Muscle of arm (tissue), 14 donors: ENCODE data around the gene ADORA3. TPM values are rescaled to one million over a fixed set of nuclear protein-coding genes. Genes with fewer than 3 reads are reported as not detected.
"Not testable (repeated sequence)": the region's sequence is repeated elsewhere in the genome, so short reads cannot be mapped to it uniquely, and the experiment has no call there.

ENCODE experiments used
- DNase-seq: peaks from one replicate; pipeline ENCODE4 v3.0.0-alpha.2; 2013
- long read RNA-seq, 11 donors: transcript quantifications; one replicate each; lab custom pipeline, GENCODE V29; 2026
- polyA plus RNA-seq, 12 donors: library from polyadenylated mRNA; unstranded; fragments of 120-200 nt; gene quantifications; one replicate each; pipeline ENCODE4 v1.2.1, GENCODE V29; 2013; ENCODE audit not compliant: insufficient read length in 12 of 12

The ADORA3 gene
- polyA plus RNA-seq = under 1 TPM in 10 of 12 donors, not detected in 2; 0.26 to 0.81 (median 0.44) TPM
- long read RNA-seq, donor 1 = 0 reads
- long read RNA-seq, donor 2 = 0 reads
- long read RNA-seq, donor 3 = 0 reads
- long read RNA-seq, donor 4 = 0 reads
- long read RNA-seq, donor 5 = 0 reads
- long read RNA-seq, donor 6 = 0 reads
- long read RNA-seq, donor 7 = 0 reads
- long read RNA-seq, donor 8 = 0 reads
- long read RNA-seq, donor 9, partial matches to known transcripts = 0 of 1 reads
- long read RNA-seq, donor 9, other reads (novel, unspliced or antisense) = 0 of 1 reads
- long read RNA-seq, donor 10 = 0 reads
- long read RNA-seq, donor 11 = 0 reads

DNA sequence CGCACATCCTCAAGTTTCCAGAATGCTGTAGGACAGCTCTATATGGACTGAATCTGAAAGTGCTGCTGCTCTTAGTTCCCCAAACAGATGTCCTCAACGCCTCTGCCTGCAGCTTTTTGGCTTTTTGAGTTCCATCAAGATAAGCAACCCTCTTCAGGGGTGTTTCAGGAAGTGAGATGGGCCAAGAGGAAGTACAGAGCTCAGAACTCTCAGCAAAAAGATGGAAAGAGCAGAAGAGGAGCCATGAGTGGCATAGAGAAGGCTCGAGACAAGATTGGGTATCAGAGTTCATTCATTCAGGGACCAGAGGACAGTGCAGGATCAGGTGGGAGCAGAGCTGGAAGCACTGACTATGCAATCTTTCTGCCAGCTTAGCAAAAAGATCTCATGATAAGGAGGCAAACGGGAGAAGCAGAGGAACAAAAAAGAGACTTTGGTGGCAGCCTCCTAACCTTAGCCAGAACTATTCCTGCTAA is at the start of gene ADORA3, which contains the start of gene TMIGD3:
TSS of gene ADORA3 (minus strand) at position 49 of the 476 bp plus-strand sequence. CDS start 279 bp downstream, outside the sequence.
TSS of gene TMIGD3 (minus strand) at position 49 of the 476 bp plus-strand sequence. CDS start 279 bp downstream, outside the sequence.
- no peak for DNase-seq

DNA sequence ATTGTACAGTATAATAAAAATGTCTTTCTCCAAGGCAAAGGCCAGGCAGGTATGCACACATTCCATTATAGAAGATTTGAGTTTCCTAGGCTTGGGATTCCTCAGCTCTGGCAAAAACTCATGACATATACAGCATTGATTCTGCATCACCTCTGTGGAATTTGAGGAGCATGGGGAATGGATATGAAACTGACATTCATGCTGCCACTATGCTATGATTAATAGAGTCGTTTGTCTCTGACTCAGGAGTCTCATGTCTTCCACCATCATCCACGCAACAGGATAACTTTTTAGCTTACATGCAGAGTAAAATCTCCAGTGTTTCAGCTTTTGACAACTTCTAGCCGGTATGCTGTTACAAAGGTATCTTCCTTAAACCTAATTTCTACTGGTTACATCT is 49.8 kb upstream of the ADORA3 start:
- DNase-seq = no peak

DNA sequence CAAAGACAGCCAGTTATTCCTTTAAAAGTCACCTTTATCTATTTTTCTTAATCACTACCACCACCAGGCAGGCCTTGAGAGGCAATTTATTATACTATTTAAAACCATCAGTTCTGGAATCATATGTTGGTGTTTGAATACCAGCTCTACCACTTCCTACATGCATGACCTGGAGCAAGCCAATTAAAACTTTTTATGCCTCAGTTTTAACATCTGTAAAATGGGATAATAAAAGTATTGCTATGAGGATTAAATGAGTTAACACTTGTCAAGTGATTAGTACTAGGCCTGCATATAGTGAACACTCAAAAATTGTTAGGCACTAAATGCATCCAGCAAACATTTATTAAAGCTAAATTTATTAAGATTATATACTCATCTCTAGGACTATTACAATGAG is 49.2 kb upstream of the ADORA3 start:
- no peak for DNase-seq

DNA sequence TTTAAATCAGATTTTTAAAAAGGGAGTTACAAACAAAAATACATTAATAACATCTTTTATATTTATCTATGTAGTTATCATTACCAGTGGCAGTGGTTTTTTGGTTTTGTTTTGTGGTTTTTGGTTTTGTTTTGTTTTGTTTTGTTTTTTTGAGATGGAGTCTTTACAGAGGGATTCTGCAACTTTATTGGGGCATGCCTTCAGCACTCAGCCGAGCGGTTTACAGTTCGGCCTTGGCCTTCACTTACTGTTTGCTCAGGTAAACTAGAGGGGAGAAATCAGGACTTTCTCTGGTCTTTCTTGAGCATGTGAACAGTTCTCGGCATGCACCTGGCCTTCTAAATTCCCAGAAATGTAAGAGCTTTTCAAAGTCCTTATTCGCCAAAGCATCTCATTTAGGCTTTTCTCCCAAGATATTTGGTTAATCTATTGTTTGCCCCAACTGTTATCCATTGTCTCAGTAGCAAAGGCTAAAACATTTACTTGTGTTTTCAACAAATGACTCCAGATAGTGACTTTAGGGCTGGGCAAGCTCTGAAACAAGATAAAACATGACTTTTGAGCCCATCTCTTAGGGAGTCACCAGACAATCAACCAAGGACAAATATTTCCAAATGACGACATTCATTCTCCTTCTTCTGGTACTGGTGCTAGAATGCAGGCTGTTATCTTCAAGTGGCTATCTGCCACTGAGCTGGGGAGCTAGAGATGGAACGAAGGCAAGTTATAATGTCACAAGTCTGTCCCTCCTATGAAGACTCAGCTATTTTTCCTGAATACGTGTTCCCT is 48.4 kb upstream of the ADORA3 start:
- no peak for DNase-seq

DNA sequence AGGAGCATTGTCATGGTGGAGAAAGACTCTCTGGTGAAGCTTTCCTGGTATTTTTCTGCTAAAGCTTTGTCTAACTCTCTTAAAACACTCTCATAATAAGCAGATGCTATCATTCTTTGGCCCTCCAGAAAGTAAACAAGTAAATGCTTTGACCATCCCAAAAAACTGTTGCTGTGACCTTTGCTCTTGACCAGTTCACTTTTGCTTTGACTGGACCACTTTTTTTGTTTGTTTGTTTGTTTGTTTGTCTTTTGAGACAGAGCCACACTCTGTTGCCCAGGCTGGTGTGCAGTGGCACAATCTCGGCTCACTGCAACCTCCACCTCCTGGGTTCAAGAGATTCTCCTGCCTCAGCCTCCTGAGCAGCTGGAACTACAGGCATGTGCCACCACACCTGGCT is 44.4 kb upstream of the ADORA3 start:
- not testable (repeated sequence) for DNase-seq

DNA sequence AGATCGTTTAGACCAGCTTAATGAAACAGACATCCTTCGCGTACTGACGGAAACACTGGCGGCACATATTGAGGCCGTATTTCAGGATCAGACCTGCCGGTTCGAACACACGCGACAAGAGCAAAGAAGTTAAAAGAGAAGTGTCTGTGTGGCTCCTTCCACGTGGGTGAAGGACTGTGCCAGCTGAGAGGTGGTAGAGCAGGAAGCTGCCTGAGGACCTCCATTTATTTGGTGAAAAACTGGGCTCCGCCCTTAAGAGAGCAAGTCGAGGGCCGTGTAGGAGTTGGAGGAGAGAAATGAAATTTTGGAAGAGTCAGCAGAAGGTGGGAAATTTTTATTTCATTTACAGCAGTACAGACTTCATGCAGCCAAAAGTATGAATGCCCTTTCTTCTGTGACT is 38.8 kb upstream of the ADORA3 start:
- DNase-seq = no peak

DNA sequence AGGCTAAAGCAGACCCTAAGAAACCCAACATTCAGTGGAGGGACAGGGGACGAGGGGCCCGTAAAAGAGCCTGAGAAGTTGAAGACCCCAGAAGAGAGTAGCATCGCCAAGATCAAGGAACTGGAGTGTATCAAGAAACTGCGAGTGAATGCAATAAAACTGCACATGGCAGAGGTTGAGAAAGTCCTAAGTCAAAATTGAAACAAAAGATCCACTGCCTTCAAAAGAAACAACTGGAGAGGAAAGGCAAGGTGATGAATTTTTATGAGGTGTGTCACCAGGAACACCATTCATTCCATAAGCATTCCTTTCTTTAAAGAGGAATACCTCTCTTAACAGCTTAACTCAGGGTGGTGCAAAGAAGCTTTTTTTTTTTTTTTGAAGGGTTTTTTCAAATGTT is 38.3 kb upstream of the ADORA3 start:
- DNase-seq = no peak

DNA sequence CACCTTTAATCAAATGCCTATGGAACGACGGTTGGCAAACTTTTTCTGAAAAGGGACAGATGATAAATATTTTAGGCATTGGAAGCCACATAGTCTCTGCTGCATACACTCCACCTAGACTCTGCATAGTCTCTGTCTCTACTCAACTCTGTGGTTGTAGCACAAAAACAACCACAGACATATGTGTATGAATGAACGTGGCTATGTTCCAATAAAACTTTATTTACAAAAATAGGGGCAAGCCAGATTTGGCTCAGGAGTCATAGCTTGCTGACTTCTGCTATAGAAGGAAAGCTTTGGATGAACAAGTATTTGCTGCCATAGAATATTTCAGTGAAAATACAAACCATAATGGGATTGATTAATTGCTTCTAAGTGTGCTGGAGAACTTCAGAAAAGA is 37.5 kb upstream of the ADORA3 start:
- no peak for DNase-seq

DNA sequence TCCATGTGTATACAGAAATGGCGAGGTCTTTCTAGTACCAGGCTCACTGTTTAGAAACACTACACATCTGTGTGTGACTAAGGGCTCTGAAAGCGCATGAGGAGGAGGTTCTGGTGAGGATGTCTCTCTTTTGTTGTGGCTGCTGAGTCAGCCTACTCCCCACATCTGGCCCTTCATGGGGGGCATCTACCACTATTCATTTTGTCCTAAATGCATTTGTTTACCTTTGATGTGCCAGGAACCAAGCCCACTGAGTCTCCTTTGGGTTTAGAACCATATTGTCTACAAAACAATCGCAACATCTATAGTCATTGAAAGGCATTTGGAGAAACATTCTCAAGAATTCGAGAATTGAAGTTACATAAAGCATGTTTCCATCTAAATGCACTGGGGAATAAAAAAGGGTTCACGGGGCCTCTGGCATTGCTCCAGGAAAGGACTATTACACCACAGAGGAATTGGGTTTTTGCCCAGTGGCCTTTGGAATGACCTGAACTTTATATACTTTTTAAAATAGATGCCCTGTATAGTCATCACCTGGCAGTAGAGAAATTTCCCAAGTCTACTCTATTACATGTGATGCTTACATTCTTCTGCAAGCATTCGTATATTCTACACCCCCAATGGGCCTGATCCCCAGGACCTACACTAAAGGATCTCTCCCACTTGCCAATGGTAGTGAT is 35.1 kb upstream of the ADORA3 start:
- no peak for DNase-seq

DNA sequence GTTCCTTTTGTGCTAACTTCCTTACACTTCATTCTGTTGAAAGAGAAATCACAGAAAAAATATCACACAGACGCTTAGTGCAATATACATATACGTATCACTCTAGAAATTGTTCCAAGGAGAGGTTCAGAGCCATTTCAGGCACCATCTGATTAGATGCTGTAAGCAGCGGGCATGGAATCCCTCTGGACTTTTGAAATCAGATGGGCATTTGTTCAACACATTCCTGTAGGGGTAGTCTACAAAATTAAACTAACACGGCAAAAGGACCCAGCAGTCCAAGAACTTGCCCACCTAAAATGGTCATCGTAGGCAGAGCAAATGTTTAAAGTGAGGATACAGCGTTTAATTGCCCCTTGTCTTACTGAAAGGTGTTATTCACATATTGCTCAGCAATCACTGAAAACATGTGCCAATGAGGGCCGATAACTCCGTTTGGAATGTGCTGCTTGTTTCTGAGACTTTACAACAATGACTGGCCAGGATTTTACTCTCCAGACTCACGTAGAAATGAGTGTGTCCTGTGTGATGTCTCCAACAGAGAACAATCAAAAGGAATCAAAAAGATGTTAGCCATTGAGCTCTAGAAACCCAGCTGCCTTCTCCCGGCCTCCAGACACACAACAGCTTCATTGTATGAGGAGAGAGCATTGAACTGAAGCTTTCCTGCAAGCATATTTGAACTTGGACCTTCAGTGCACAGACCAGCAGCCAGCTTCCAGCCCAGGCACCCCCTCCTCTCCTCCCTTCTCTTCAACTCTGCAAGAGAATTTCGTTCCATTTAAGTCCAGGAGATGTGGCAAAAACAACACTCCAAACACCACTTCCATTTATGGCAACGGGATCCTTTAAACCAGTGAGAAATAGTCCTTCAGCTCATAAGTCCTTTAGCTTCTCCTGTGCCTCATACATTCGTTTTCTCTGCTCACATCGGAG is 32.1 kb upstream of the ADORA3 start:
- DNase-seq = no peak

DNA sequence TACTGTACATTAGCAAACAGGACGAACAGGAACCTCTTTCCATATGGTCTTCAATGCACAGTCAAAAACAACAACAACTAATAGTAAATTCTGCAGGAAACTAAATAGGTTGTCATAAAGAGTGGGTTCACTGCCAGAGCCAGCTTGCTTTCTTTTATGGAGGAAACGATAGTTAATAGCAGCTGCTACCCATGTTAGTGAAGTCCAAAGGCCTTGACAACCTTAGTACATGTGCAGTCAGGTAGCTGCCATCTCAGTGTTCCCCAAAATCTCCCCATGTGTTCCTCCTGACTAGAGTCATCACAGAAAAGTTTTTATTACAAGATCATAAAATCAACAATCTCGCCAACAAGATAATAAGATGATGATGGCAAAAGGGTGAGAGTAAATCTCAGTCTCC is 16.6 kb upstream of the ADORA3 start:
- no peak for DNase-seq

DNA sequence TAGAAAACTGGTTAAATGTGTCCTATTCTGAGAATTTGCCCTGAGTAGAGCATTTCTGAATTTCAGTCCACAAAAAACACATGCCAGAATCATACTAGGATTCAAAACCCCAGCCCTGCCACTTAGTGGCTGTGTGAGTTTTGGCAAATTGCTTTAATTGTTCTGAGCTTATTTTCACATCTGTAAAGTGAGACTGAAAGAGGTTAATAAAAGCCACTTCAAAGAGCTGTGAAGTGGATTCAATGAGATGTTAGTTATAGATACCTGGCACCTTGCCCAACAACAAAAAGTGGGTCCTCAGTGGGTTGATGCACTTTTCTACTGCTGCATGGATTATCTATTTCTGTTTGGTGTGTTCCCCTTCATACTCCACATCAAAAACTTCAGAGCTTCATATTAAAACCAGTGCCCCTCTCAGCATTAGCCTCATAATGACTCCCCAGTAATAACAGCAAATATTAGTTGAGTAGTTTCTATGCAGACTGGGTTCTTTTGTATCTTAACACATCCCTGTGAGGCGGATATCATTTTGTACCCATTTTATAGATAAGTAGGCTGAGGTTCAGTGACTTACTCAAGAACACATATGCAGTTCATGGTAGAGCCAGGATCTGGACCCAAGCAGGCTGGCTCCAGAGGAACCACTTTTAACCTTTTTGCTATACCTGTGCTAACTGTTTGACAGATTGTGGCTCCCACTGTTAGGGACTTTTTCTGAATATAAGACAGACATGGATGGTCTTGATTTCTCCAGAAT is 14.2 kb upstream of the ADORA3 start:
- no peak for DNase-seq

DNA sequence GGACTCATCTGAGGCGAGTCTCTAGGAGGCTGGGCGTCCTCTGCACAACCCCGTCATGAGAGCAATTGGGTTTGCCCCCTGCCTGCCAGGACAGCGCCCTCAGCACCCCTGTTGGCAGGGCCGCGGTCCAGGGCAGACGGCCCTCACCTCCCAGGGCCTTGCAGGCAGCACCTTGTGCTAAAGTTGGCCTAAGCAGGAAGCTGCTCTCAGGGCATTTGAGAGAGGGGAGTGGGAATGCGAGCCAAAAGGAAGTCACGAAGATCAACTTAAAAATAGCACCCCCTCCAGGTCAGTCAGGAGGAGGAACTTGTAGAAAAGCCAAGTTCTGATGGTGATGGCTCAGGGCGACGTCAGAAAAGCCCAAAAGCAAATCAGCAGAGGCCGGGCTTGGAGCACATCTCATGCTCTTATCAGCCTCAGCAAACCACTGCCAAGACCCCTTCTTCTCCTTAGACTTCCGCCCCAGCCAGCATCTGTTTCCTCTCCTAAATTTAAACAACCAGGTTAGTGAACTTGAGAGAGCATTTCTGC is 12.6 kb upstream of the ADORA3 start:
- peak; percentile 37 for DNase-seq

DNA sequence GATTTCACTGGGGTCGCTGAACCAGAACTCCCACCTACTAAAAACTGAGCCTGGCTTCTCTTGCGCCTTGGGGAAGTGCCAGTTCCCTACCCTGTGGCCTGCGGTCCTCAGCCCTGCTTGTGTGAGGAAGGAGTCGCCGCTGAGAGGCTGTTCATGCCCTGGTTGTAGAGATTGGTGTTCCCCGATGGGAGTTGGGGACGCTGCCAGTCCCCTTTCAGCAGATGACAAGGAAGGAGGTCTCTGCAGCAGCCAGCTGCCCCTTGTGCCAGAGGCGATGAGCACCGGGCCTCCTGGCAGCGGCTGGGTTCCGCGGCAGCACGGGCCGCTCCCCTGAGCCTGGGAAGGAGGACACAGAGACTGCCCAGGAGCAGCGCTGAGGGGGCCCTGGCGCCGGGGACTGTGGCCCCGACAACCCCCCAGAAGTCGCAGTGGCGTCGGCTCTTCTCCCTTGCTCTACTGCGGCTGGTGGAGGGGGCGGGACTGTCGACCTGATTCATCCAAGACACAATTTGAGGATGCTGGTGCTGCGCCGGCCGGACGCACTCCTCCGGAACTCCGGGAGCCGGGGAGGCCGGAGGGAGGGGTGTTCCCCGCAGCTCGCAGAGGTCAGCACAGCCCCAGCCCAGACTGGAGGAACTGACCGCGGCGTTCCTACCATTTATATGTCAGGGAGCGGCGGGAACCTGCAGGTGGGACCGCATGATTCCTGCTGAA is 12.0 kb upstream of the ADORA3 start:
- DNase-seq = no peak

DNA sequence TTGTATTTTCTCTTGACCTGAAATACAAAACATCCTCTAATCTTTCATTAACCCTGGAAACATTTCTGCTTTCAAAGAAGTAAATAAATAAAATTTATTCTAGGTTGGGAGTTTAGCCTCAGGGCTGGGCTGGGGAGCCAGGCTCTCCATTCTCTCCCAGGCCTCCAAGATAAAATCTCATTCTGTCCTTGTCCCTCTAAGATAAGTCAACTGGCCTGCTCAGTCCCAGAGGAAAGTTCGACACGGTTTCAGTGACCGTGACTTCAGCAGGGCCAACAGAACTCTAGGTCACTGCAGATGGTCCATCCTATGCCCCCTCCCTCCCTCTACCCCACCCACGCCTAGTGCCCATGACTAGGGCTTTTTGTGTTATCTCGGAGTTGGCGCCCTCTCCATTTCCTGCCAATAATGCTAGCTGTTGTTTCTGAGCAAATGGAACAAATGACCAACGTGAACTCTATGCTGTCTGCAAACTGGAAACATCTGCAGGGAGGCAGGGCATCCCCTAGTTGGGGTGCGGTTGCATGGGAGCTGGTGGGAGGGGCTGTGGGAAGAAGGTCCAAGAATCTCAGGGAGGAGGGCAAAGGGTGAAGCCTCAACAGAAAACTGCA is 10.1 kb upstream of the ADORA3 start:
- DNase-seq = no peak

DNA sequence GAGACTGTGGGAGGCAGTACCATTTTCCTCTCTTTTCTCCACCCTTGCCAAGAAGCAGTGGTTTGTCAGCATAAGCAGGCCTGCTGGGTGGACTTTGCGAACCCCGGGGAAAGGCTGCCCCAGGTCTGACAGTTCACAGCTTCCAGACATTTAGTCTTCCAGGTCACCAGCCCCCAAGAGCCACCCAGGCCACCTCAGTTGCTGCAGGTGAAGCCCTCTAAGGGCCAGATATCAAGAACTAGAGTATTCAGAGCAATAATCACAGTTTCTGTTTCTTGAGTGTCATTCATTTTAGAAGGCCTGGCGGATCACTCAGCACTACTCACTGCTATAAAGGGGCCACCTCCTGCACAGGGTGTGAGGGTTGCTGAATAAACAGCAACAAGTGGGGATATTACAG is 9.5 kb upstream of the ADORA3 start:
- no peak for DNase-seq

DNA sequence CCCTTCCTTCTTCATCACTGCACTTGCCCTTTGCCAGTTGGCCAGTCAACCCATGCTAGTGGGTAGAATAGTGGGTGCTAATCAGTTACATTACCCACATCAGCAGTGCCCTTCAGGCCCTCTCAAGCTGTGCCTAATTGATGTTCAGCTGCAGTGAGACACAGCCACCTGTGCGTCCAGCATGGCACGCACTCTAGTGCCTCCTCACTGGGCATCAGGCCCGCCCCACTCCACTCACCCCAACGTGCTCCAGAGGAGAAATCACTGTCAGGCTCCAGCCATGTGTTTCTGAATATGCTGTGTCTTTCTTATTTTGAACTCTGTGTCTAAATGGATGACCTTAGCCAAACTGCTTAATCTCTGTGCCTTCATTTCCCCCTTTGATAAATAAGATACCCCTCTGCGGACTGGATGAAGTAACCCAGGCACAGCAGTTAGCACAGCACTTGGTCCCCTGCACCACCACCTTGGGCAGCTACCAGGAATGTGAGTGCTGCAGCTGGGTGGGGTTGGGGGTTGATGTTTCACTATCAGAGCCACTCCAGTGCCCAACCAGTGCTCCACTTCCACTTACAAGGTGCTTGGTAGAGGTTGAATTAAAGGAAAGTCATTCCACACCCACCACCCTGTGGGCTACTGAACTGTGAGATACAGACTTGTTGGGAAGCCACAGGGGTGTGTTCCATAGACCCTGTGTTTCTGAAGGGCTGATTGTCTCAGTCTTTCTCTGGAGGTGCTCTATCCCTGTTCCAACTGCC is 8.9 kb upstream of the ADORA3 start:
- DNase-seq = no peak

DNA sequence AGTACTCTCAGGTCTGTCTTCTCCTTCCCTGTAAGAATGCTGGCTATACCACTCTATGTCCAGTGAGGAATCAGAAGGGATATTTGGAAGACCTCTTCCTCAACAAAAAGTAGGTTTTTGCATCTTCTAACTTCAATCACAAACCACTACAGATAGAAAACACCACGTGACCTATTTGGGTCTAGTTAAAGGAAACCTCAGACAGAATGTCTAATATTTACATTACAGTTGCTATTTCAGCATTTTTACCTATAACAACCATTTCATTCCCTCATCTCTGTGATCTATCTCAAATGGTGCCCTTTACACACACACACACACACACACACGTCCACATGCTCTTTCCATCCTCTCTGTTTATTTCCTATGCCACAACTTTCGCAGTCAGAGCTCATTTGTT is 7.9 kb upstream of the ADORA3 start:
- DNase-seq = no peak
